MM.1S (cell line): ENCODE data around the gene MOB3B.

ENCODE experiments used
- CTCF ChIP-seq: fragments of 300-600 bp; sonication (generic); IDR thresholded peaks from 2 replicates; pipeline ENCODE4 v1.5.1; 2016; ENCODE audit warnings: antibody characterized with exemption, low read length, mixed read lengths
- EZH2 ChIP-seq: fragments of 300-600 bp; sonication (generic); optimal IDR thresholded peaks from 2 replicates; pipeline ENCODE3; 2017; ENCODE audit warnings: low read depth, mild to moderate bottlenecking, antibody characterized with exemption, low read length, mixed read lengths
- EZH2phosphoT487 ChIP-seq: fragments of 300-600 bp; sonication (generic); IDR thresholded peaks from 2 replicates; pipeline ENCODE4 v1.6.1; 2018; ENCODE audit warnings: antibody characterized with exemption, low read length

GRCh38 chr9:27331393-27331792 lies 198.2 kb downstream of the MOB3B start:
- TF ChIP-seq EZH2 (no peak), CTCF (no peak), EZH2phosphoT487 (no peak)
